CD4-positive, alpha-beta T cell treated with Interleukin-17A for 1 hour (primary cell): ENCODE data around the gene NT5DC4.

Experiments
- DNase-seq: peaks from one replicate; pipeline ENCODE4 v3.0.0-alpha.2; 2020

Gene NT5DC4

DNA sequence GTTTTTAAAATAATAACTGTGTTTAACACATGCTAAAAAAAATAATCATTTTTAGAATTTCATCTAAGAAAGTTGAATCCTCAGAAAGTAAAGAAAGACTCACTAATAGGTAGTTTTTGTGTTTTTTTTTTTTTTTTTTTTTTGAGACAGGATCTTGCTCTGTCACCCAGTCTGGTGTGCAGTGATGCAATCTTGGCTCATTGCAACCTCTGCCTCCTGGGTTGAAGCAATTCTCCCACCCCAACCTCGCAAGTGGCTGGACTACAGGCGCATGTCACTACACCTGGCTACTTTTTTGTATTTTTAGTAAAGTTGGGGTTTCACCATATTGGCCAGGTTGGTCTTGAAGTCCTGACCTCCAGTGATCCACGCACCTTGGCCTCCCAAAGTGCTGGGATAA lies 36.4 kb downstream of the NT5DC4 start:
- DNase-seq, result no peak

- no peak for DNase-seq
Measured at GRCh38 chr2:112758711-112759110, 37.9 kb downstream of the NT5DC4 start.

- DNase-seq, result no peak
Measured at GRCh38 chr2:112760149-112760548, 39.3 kb downstream of the NT5DC4 start.

GRCh38 chr2:112762276-112762675 lies 41.5 kb downstream of the NT5DC4 start:
- no peak for DNase-seq

DNA sequence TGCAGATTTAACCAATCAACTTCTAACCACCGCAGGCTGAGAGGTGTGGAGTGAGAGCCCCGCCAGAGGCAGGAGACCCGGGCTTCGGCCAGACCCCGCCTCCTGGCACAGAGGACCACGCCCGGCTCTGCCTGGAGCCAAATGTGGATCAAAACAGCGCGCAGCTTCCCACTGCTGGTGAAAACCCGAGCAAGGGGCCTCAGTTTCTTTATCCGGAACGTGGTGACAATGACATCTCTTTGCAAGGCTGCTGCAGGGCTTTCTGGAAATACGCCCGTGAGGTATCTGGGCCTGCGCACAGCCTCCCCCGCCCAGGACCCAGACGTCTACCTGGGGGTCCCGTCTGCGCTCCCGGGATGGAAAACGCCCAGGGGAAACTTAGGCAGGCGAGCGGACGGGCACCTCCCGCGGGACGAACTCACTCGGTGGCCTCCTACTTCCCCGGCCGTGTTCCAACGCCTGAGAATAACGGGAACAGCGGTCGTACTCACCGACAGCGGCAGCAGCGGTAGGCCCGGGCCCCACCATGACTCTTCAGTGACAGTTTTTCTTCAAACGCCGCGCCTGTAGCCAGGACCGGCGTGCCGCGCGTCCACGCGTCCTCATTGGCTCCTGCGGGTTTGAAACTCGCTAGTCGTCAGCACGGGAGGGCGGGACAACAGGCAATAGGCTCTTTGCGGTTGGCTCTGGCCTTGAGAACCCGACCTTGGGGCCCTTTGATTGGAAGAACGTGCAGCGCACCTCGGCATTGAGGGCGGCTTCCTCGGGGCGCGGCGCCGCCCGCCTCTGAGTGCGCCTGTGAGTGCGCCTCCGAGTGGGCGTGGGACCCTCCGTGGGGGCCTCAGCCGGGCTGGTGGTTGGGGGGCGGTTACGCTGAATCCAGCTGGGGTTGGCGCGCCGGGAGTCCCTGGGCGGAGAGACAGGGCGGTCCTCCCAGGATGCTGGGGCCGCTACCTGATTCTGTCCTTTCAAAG lies 43.5 kb downstream of the NT5DC4 start, which contains the start of gene CKAP2L:
CKAP2L (minus strand) TSS at position 539 of the 974 bp plus-strand sequence; CDS start at position 528, 11 bp downstream.
- DNase-seq, result peak; percentile 96

DNA sequence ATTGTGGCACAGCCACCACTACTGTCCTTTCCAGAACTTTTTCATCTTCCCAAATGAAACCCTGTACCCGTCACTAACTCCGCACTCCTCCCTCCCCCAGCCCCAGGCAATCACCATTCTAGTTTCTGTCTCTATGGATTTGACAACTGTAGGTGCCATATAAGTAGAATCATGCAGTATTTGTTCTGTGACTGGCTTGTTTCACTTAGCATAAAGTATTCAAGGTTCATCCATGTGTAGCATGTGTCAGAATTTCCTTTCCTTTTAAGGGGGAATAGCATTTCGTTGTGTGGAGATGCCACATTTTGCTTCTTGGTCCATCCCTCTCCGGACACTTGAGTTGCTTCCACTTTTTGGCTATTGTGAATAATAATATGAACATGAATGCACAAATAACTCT lies 44.4 kb downstream of the NT5DC4 start:
- DNase-seq, result no peak

DNA sequence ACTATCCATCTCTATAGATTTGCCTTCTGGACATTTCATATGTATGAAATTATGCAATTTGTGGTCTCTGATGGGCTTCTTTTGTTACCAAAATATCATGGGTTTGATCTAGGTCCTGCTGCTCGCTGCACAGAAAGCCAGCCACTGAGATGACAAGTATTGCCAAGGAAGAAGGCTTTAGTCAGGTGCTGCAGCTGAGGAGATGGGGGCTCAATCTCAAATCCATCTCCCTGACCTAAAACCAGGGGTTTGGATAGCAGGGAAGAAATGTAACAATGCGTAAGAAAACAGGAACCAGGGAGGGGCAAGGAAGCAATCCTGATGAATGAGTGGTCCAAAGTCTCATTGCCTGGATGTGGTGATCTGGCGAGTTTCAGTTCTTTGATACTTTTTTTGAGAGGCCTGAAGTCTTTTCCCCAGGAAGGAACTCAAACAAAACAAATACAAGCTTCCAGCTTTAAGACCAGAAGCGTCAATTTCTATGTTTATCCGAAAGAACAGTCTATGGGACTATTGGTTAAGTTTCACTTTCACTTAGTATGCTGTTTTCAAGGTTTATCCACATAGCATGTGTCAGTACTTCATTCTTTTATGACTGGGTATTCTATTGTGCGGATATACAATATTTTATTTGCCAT lies 47.0 kb downstream of the NT5DC4 start:
- peak; percentile 36 for DNase-seq

DNA sequence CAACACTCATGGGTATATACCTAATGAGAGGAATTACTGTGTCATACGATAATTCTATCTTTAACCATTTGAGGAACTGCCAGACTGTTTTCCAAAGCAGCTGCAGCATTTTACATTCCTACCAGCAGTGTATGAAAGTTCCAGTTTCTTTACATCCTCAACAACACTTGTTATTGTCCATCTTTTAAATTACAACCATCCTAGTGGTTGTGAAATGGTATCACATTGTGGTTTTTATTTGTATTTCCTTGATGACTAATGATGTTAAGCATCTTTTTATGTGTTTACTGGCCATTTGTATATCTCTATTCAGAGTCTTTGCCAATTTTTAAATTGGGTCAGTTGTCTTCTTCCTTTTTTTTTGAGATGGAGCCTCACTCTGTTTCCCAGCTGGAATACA lies 47.6 kb downstream of the NT5DC4 start:
- DNase-seq, result no peak

DNA sequence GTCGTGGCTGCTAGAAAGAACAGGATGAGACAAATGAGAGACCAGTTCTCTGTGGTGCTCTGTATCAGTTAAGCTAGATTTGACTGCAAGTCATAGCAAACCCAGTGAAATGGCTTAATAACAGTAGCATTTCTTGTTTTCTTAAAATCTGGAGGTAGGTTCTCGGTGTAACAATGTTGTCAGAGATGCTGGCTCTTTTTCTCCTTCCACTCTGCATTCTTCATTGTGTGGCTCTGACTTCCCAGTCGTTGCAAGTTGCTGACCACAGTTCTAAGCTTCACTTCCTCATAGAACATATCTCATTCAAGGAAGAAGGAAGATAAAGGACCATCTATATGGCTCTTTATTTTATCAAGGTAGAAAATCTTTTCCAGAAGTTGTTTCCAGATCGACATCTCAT lies 51.5 kb downstream of the NT5DC4 start:
- no peak for DNase-seq

DNA sequence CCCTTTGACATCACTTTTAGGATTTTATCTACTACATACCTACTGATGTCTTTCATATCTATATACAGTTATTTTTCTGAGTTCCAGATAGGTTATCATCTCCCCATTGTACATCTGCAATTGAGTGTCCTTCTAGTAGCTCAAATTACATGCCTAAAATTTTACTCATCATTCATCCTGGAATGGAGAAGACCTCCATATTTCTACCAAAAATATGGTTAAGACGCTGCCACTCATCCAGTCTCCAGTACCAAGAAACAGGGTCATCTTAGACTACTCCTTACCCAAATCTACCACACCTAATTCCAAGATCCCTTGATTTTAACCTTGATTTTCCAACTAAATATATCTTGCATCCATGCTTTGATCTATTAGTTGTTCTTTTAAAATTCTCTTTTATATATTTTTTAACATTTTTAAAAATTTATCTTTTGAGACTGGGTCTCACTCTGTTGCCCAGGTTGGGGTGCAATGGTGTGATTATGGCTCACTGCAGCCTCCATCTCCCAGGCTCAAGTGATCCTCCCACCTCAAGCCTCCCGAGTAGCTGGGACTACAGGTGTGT lies 52.2 kb downstream of the NT5DC4 start:
- no peak for DNase-seq

DNA sequence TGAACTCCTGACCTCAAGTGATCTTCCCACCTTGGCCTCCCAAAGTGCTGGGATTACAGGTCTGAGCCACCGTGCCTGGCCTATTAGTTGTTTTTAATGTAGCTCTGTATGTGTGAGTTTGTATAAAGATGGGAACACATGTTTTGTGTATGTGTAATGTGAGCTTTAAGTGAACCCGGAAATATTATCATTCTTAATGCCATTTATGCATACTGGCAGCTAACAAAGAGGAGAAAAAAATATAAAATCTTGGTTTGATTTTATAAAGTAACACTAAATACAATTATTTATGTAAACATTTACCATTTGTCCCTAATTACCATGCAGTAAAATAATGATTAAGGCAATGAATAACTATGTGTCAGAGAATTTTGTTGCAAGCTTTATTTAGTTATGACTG lies 52.7 kb downstream of the NT5DC4 start:
- no peak for DNase-seq

DNA sequence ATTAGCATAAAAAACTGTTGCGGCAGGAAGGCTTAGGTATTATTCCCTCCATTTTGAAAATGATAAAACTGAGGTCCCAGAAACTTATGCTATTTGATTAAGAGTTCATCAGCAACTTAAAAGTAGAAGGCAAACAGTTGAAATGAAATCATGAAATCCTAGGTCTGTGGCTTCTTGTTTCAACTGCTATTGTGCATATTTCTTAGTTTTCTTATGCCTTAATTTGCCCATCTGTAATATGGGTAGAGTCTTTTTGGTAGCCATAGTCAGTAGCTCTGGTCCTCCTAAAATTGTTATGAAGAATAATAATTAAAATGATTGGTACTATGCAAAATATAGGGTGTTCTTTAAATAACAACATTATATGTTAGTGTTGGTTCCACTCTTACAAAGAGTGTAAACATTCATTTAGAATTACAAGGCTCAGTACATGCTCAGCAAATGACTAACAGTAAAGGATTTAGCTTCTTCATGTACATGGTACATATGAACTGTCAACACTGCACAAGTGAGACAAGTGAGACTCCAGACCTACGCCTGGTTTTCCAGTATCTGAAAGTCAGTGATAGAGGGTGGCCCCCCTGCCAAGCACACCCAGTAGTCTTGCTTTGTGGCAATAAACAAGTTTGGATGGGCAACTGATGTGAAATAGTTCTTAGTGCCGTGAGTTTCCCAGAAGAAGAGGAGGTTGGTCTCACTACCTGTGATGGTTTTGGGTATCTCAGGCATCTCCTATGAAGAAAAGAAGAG lies 53.9 kb downstream of the NT5DC4 start:
- DNase-seq, result no peak

DNA sequence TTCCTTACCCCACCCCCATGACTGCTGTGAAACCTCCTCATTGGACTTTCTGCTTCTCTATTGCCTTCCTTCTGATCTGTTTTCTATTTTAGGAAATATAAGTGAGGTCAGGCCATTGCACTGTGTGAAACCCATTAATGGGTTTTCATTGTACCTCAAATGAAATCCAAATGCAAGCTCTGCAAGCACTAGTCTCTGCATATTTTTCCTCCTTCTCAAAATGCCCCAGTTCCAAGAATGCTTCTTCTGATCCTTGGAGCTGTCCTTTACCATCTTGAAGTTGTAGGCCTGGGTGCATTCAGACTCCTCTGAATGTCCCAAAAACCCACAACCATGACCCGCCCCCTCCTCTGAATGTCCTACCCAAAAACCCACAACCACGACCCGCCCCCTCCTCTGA lies 55.3 kb downstream of the NT5DC4 start:
- DNase-seq, result no peak

- no peak for DNase-seq
Measured at GRCh38 chr2:112777036-112777435, 56.2 kb downstream of the NT5DC4 start.

DNA sequence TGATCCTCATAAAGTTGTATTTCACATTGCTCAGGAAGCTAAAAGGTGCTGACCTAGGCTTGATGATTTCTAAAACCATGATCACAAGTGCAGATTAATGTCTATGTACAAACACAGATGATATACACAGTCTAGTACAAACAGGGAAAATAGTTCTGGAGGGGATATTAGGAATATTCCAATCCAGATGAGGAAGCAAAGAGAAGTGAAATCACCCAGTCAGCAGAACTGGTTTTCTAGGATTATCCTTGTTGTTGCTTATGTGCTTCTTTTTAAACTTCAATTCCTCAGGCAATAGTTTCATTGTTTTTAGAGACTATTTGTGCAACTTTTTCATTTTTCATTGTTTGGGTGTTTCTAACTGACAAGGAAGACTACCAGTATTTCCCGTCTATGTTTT lies 58.8 kb downstream of the NT5DC4 start:
- no peak for DNase-seq

- no peak for DNase-seq
Measured at GRCh38 chr2:112782234-112782799, 61.5 kb downstream of the NT5DC4 start.

DNA sequence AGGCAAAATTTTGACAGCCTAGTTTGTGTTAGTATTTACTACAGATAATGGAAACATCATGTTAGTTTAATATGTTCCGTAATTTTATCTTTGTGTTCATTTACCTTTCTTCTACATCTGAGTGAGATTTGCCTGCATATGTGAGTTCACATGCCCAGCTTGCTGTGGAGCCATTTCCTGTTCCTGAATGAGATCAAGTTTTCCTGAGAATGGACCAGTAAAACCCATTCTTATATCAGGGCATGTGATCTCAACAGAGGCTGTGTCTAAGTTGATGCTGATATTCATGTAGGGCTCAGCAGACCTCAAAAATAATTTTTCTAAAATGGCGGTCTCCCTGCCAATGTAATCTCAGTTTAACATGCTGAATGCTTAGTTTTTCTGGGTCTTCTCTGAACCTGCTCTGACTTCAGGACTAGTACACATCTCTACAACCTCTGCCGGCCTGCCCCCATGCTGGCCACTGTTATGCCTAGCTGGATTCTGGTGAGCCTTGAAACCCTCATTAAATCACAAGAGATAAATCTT lies 62.4 kb downstream of the NT5DC4 start:
- DNase-seq, result no peak

GRCh38 chr2:112784199-112785189 lies 63.7 kb downstream of the NT5DC4 start, which contains the start of gene IL1A:
Gene IL1A (minus strand): TSS chr2:112784493. CDS start chr2:112783770, 723 bp downstream.
- no peak for DNase-seq

- no peak for DNase-seq
Measured at GRCh38 chr2:112787294-112787693, 66.5 kb downstream of the NT5DC4 start.

- DNase-seq, result no peak
Measured at GRCh38 chr2:112787729-112788393, 67.0 kb downstream of the NT5DC4 start.
